Psoas muscle (tissue), 8 donors: ENCODE data around the gene CHCHD5. TPM values are rescaled to one million over a fixed set of nuclear protein-coding genes. Genes with fewer than 3 reads are reported as not detected.

Source experiments
- ATAC-seq, 4 donors: fragments of 200-7000 bp; cut with Tn5 transposase; one replicate each; pipeline ENCODE4 v1.9.1; 2020; ENCODE audit warnings: moderate library complexity in 3 of 4, mild to moderate bottlenecking in 2 of 4
- DNase-seq, 2 donors: peaks; one replicate each; pipeline ENCODE4 v3.0.0-alpha.2; 2020
- H3K27ac ChIP-seq: fragments of 200-600 bp; one replicate; pipeline ENCODE4 v1.8.0; 2022
- H3K27me3 ChIP-seq, 3 donors: fragments of 200-600 bp in 1 of 3; one replicate each; pipeline versions ENCODE4 v1.6.1 to v1.8.0; 2013 to 2022; ENCODE audit warnings: low read length in 2 of 3, mild to moderate bottlenecking in 2 of 3, moderate library complexity in 1 of 3; ENCODE audit not compliant: insufficient read depth in 3 of 3
- H3K36me3 ChIP-seq, 2 donors: fragments of 200-600 bp in 1 of 2; one replicate each; pipeline versions ENCODE4 v1.6.1 to v1.8.0; 2013 to 2022; ENCODE audit warnings: low read depth in 1 of 2, mild to moderate bottlenecking in 1 of 2, moderate library complexity in 1 of 2; ENCODE audit not compliant: insufficient read depth in 1 of 2
- H3K4me1 ChIP-seq: fragments of 200-600 bp; one replicate; pipeline ENCODE4 v1.8.0; 2022
- H3K4me3 ChIP-seq: fragments of 200-600 bp; one replicate; pipeline ENCODE4 v1.8.0; 2022; ENCODE audit warnings: mild to moderate bottlenecking
- H3K9me3 ChIP-seq: fragments of 200-600 bp; one replicate; pipeline ENCODE4 v1.8.0; 2022
- CTCF ChIP-seq: fragments of 200-600 bp; IDR thresholded peaks from one replicate; pipeline ENCODE4 v1.8.0; 2022; ENCODE audit warnings: antibody characterized with exemption
- WGBS, 3 donors: extraction: QIAGEN DNeasy Blood & Tissue Kit; methylation state at CpG; one replicate each; pipeline versions ENCODE4 v1.1.6 to v1.1.7; 2013; 5-methylcytosine and 5-hydroxymethylcytosine counted together
- intact Hi-C, 2 donors: fragments of 100-400 bp; cut with DNase I; formaldehyde crosslinking; loops; one replicate each; pipeline versions ENCODE4 v1.11.0 to v1.14.2; 2022
- polyA plus RNA-seq, 3 donors: library from polyadenylated mRNA; stranded (reverse); fragments of 200-250 nt; gene quantifications; one replicate each; pipeline ENCODE4 v1.2.3, GENCODE V29; 2013
- total RNA-seq, 4 donors: library from RNA; stranded (reverse); fragmentation: NEBNext Ultra II Directional in 2 of 4; extraction: Animal tissue kit (Norgen Biotek cat#: 25700) in 2 of 4; gene quantifications; one replicate each; pipeline versions ENCODE4 v1.2.1 to v1.2.4, GENCODE V29; 2021 to 2023
- donor health status: healthy with polysubstance abuse.
- donor health status: DM: no; HTN: no; CAD: no; lungs with moderate emphysema.
- donor health status: Bipolar disorder and iron deficiency.
- donor health status: healthy.
- donor health status: DM: yes; HTN: yes; CAD: no.
- donor health status: DM: no; HTN: no; CAD: no.
- donor health status: DM: no; HTN: no; CAD: no.
- donor health status: DM: yes; HTN: yes; CAD: no.

Gene CHCHD5
- total and polyA plus RNA-seq, 7 donors = 28.3 to 47.8 (median 31.0) TPM

GRCh38 chr2:112584891-112585250, 462 bp downstream of the CHCHD5 start:
- Histone ChIP-seq H3K4me3 (peak overlapping the region; percentile 88), H3K27ac (peak overlapping the region; percentile 92), H3K9me3 (no peaks in the 10 kb centered on the region), H3K36me3 (peaks cover 3 to 16% of the 10 kb centered on the region in 2 donors), H3K27me3 (no peaks in the 10 kb centered on the region), H3K4me1 (peaks cover 20% of the 10 kb centered on the region)
- ATAC-seq = no peak
- intact Hi-C loops = loop anchor here (5.0 to 10.0 kb wide), 4 partner anchors 43 to 330 kb away; partner anchors contain the start of genes POLR1B (in 1 of the 2), TTL (in 1 of the 2), ZC3H6 (in 1 of the 2) and ZC3H8 (in 1 of the 2)
- DNase-seq = no peak
- 63 to 67% (median 65%) methylated on average over 3 of the region's 3 CpGs for WGBS, 3 donors
- no peak for TF ChIP-seq CTCF

GRCh38 chr2:112585400-112585799, 991 bp downstream of the CHCHD5 start:
- ATAC-seq (no peak), DNase-seq (no peak)
- Histone ChIP-seq H3K9me3 (no peaks in the 10 kb centered on the region), H3K27ac (peak overlapping the region; percentile 92), H3K27me3 (no peaks in the 10 kb centered on the region), H3K36me3 (peaks cover 3 to 16% of the 10 kb centered on the region in 2 donors), H3K4me3 (peak overlapping the region; percentile 88), H3K4me1 (peaks cover 20% of the 10 kb centered on the region)
- WGBS, 3 donors = 95 to 98% (median 96%) methylated on average over 3 of the region's 3 CpGs
- TF ChIP-seq CTCF = no peak
- intact Hi-C loops = loop anchor here (10.0 kb wide), 2 partner anchors 311 to 331 kb away; partner anchors contain the start of genes ZC3H6 (in 1 of the 2) and ZC3H8 (in 1 of the 2)

GRCh38 chr2:112585873-112586464, 1.6 kb downstream of the CHCHD5 start:
- no peak for TF ChIP-seq CTCF
- Histone ChIP-seq H3K4me1 (peaks cover 20% of the 10 kb centered on the region), H3K27ac (peak overlapping the region; percentile 92), H3K27me3 (no peaks in the 10 kb centered on the region), H3K36me3 (peaks cover 3 to 16% of the 10 kb centered on the region in 2 donors), H3K9me3 (no peaks in the 10 kb centered on the region), H3K4me3 (no peak overlapping the region)
- ATAC-seq (no peak), DNase-seq (no peak)
- WGBS, 3 donors = 96 to 98% (median 97%) methylated on average over 18 of the region's 18 CpGs
- intact Hi-C loops = loop anchor here (10.0 kb wide), 2 partner anchors 311 to 331 kb away; partner anchors contain the start of genes ZC3H6 (in 1 of the 2) and ZC3H8 (in 1 of the 2)

GRCh38 chr2:112588611-112589045, 4.2 kb downstream of the CHCHD5 start:
- intact Hi-C loops = loop anchor here (1.0 to 10.0 kb wide), 3 partner anchors 57 to 334 kb away; partner anchors contain the start of genes SLC20A1 (in 1 of the 2), ZC3H6 (in 1 of the 2) and ZC3H8 (in 1 of the 2)
- WGBS, 3 donors = 15 to 17% (median 16%) methylated on average over 6 of the region's 6 CpGs
- no peak for TF ChIP-seq CTCF

More at GRCh38 chr2:112588611-112589045, 4.2 kb downstream of the CHCHD5 start:
- ATAC-seq = peak; percentile 71 to 79 (median 76)
- H3K36me3 ChIP-seq = peaks cover 3 to 27% of the 10 kb centered on the region in 2 donors
- H3K27ac ChIP-seq = peak overlapping the region; percentile 90
- DNase-seq = peak; percentile 77 to 90
- peaks cover 14% of the 10 kb centered on the region for H3K4me1 ChIP-seq
- no peaks in the 10 kb centered on the region for H3K27me3 ChIP-seq
- no peaks in the 10 kb centered on the region for H3K9me3 ChIP-seq
- H3K4me3 ChIP-seq = peak overlapping the region; percentile 37
